ES-I3 (cell line): ENCODE measurements around the gene MSH3.

Experiments
- H3K36me3 ChIP-seq: 2 replicates; pipeline ENCODE4 v1.6.1; 2013; ENCODE audit warnings: mild to moderate bottlenecking, low read length, control low read depth, moderate library complexity; ENCODE audit not compliant: insufficient read depth
- H3K4me1 ChIP-seq: 2 replicates; pipeline ENCODE4 v1.6.1; 2013; ENCODE audit warnings: mild to moderate bottlenecking, control low read depth, low read length; ENCODE audit not compliant: insufficient read depth
- H3K9ac ChIP-seq: 2 replicates; pipeline ENCODE4 v1.6.1; 2013; ENCODE audit warnings: low read depth, mild to moderate bottlenecking, low read length, moderate library complexity
- H3K9me3 ChIP-seq: 2 replicates; pipeline ENCODE4 v1.6.1; 2013; ENCODE audit warnings: mild to moderate bottlenecking, low read length, moderate library complexity; ENCODE audit not compliant: control insufficient read depth, insufficient read depth

MSH3 gene

DNA sequence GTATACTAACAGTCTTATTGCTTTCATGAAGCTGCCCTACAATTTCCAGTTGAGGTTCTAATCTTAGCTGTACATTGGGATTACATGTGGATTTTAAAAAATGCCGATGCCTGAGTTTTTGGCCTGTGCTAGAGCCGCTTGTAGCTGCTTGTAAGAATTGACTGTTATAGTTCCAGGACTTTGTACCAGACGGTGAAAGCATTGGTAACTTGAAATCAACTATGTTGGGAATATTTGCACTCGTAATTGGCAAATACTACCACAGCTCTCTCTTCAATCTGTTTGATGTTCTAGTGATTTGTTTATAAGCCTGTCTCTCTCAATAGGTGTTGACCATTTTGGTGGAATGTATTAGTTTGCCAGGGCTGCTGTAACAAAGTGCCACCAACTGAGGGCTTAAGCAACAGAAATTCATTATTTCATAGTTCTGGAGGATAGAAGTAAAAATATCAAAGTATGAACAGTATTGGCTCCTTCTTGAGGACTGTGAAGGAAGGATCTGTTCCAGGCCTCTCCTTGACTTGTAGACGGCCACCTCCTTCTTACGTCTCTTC is 50.8 kb downstream of the MSH3 start:
- Histone ChIP-seq H3K9ac (no peak overlapping the region), H3K9me3 (no peaks in the 10 kb centered on the region), H3K36me3 (no peaks in the 10 kb centered on the region; the same call in 1 of the 2 replicates), H3K4me1 (peaks cover 8% of the 10 kb centered on the region)

DNA sequence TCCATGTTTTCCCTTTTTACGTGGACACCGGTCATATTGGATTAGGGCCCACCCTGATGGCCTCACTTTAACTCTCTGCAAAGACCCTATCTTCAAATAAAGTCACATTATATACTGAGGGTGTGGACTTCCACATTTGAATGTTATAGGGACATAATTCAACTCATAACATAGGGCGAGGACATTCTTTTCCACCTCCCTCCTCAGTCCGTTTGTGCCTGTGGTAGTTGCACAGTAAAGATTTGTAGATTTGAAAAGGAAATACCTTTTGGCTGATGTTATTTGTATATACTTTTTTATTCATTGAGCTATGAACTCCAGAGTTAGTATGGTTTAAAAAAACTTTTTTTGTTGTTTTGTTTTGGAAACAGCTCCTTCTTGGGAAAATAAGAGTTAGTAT is 51.3 kb downstream of the MSH3 start:
- Histone ChIP-seq H3K36me3 (no peaks in the 10 kb centered on the region; the same call in 1 of the 2 replicates), H3K9ac (no peak overlapping the region), H3K9me3 (no peaks in the 10 kb centered on the region), H3K4me1 (peaks cover 8% of the 10 kb centered on the region)

DNA sequence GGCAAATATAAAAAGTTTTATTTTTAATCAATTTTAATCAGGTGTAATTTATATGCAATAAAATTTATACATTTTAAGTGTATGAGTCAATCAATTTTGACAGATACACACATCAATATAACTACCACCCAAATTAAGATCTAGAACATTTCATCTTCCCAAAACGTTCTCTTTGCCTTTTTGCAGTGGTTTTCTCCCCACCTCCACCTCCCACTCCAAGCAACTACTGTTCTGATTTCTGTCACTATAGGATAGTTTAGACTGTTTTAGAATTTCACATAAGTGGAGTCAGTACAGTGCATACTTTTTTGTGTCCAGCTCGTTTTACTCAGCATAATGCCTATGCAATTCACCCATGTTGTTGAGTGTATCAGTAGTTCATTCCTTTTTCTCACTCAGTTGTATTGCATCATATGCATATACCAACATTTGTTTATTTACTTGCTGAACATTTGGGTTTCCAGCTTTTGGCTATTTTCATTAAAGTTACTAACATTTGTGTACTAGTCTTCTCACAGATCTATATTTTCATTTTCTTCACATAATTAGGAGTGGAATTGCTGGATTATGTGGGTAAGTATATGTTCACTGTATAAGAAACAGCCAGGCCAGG is 52.5 kb downstream of the MSH3 start:
- no peaks in the 10 kb centered on the region; the same call in 1 of the 2 replicates for H3K36me3 ChIP-seq
- no peak overlapping the region for H3K9ac ChIP-seq
- H3K4me1 ChIP-seq, result peaks cover 8% of the 10 kb centered on the region
- H3K9me3 ChIP-seq, result no peaks in the 10 kb centered on the region

DNA sequence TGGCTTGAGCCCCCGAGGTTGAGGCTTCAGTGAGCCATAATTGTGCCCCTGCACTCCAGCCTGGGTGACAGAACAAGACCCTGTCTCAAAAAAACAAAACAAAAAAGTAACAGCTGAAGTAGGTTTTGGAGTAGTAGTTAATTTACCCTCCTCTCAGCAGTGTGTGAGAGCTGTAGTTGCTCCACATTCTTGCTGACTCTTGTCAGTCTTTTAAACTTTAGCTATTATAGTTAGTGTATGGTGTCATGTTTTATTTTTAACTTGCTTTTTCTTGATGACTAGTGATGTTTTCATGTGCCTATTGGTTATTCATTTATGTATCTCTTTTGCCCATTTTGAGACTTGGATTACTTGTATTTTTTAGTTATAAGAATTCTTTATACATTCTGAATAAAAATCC is 53.2 kb downstream of the MSH3 start:
- no peaks in the 10 kb centered on the region for H3K9me3 ChIP-seq
- H3K9ac ChIP-seq, result no peak overlapping the region
- H3K4me1 ChIP-seq, result peaks cover 8% of the 10 kb centered on the region
- H3K36me3 ChIP-seq, result no peaks in the 10 kb centered on the region; the same call in 1 of the 2 replicates

DNA sequence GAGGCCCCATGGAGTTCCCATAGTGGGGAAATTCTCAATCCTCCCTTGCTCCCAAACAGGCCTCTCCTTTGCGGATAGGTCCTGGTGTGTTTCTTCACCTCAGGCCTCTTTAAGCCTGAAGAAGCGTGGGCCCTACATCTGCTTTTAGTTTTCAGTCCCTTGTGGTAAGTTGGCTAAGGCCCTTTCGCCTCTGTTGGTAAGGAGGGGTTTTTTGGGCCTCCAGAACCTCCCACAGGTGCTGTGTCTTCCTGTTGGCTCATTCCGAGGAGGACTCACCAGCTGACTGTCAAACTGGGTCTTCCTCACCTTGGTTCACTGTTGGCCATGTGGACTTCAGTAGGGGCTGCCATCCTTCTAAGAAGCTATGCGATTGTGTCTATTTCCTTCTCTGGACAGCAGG is 56.8 kb downstream of the MSH3 start:
- no peaks in the 10 kb centered on the region for H3K36me3 ChIP-seq
- H3K9me3 ChIP-seq, result no peaks in the 10 kb centered on the region
- no peak overlapping the region for H3K9ac ChIP-seq
- peaks cover 5% of the 10 kb centered on the region; the same call in 1 of the 2 replicates for H3K4me1 ChIP-seq

DNA sequence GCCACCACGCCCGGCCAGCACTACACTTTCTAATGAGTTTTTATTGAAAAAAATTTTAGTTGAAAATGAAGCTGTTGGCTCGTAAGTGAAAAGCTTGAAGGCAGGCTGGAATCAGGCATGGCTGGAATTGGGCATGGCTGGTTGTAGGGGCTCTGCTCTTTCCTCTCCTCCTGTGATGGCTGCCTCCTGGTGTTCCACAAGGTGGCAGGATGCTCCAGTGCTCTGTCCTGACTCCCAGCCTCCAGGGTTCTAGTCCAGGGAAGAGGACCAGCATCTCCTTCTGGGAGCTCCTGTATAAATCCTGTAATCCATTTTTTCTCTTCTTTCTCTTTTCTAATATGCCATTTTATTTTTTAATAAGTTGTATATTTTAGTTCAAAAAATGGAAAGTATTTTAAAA is 57.5 kb downstream of the MSH3 start:
- Histone ChIP-seq H3K36me3 (no peaks in the 10 kb centered on the region), H3K4me1 (peaks cover 5% of the 10 kb centered on the region; the same call in 1 of the 2 replicates), H3K9me3 (no peaks in the 10 kb centered on the region), H3K9ac (no peak overlapping the region)

DNA sequence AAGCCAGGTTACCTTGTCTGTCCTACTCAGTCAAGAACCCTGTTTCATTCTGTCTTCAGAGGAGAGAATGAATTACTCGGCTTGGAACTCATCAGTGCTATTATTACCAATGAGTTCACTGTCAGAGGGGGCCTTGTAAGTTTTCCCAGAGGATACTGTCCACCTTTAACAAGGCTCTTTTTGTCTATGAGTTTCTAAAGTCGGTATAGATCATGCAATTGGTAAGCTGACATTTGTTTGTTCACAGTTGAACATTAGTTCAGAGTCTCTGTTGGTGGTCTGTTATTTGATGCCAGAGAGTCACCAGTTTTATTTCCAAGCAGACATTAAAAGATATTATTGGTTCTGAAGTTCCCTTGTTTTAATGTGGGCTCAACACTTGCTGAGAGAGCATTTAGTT is 58.5 kb downstream of the MSH3 start:
- H3K9me3 ChIP-seq, result no peaks in the 10 kb centered on the region
- no peaks in the 10 kb centered on the region for H3K36me3 ChIP-seq
- peaks cover 5% of the 10 kb centered on the region; the same call in 1 of the 2 replicates for H3K4me1 ChIP-seq
- H3K9ac ChIP-seq, result no peak overlapping the region

DNA sequence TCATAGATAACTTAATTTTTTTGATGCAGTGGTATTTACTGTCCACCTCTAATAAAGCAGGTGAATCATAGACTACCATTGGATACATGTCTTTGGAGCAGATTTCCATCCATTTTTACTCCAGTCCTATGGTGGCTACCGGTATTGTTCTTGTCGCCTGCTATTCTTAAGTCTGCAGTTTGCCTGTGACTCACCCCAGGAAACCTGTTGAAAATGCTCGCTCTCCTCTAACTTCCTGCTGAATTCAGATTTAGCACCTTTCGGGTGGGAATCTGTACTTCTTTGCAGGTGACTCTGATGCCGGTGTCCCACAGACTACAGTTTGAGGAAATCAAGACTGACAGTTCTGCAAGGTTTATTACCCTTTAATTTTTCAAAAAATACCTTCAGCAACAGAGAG is 59.2 kb downstream of the MSH3 start:
- Histone ChIP-seq H3K36me3 (no peaks in the 10 kb centered on the region; the same call in 1 of the 2 replicates), H3K9ac (no peak overlapping the region), H3K4me1 (peaks cover 5% of the 10 kb centered on the region; the same call in 1 of the 2 replicates), H3K9me3 (no peaks in the 10 kb centered on the region)

DNA sequence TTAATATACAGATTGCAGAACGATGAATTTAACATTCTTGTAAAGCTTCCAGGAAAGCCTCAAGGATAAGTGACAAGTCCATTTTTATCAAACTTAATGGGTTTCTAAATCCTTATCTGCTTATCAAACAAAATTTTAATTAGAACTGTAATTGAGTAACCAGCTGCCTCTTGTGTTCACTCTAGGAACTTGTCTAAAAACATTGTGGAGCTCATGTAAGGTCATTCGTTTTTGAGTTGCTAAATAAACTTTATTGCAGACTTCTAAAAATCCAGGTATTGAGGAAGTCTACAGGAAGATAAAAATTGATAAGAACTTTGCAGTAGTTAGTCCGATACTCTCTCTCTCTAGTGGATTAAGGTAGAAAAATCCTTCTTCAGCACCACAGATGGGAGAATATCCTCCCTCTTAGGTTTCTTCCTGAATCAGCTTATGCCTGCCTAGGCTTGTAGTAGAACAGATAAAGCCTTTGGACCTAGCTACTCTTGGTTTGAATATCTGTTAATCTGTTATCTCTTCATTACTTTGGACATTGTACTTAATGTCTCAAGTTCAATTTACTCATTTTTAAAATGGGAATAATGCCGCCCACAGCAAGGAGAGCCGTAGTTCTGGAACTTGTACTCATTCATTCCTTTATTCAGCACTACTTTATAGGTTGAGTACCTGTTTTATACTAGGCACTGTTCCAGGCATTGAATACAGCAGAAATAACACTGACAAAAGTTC is 60.3 kb downstream of the MSH3 start:
- H3K4me1 ChIP-seq, result peaks cover 5% of the 10 kb centered on the region; the same call in 1 of the 2 replicates
- H3K9ac ChIP-seq, result no peak overlapping the region
- H3K36me3 ChIP-seq, result no peaks in the 10 kb centered on the region; the same call in 1 of the 2 replicates
- H3K9me3 ChIP-seq, result no peaks in the 10 kb centered on the region

DNA sequence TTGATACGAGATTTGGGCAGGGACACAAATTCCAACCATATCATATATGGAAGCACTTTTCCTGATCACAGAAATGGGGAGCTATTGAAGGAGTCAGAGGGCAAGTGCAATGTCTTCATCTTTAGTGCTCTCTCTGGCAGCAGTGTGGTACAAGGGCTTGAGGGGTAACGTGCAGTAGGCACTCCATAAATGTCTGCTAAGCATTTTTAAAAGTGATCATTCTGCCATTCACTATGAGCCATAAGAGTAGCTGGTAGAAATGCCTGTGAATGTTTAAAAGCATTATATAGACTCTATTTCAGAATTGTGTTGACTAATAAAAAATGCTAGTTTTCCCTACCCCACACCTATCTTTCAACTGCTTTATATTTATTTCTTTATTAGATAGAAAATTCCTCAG is 61.4 kb downstream of the MSH3 start:
- Histone ChIP-seq H3K9ac (no peak overlapping the region), H3K4me1 (peaks cover 5% of the 10 kb centered on the region; the same call in 1 of the 2 replicates), H3K36me3 (no peaks in the 10 kb centered on the region; the same call in 1 of the 2 replicates), H3K9me3 (no peaks in the 10 kb centered on the region; the same call in none of the 2 replicates)

DNA sequence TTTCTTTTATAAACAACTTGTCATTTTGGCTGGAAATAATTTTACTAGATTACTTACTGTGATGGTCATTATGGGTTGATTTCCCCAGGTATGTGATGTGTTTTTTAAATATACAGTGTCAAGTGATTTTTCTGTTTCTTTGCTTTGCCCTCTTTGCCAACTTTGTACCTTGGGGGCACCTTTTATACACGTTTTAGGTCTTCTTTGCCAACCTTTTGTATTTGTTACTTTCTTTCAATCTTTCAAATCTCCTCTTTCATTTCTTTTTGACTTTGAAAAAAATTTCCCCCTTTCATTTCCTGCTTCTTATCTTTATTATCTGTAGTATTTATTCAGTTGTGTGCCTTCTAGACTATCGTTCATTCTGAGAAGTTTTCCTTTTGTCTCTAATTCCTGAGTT is 65.7 kb downstream of the MSH3 start:
- Histone ChIP-seq H3K36me3 (no peaks in the 10 kb centered on the region; the same call in 1 of the 2 replicates), H3K9ac (no peak overlapping the region), H3K4me1 (no peaks in the 10 kb centered on the region), H3K9me3 (no peaks in the 10 kb centered on the region; the same call in none of the 2 replicates)

DNA sequence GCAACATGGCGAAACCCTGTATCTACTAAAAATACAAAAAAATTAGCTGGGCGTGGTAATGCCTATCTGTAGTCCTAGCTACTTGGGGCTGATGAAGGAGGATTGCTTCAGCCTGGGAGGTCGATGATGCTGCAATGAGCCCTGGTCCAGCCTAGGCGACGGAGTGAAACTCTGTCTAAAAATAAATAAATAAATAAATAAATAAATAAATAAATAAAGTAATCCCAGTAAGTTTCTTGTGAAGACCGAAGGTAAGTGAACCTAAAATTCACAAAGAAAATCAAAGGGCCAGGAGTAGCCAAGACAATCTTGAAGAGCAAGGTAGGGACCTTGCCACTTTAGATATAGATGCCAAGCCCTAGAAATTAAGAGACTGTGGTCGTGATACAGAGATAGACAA is 68.5 kb downstream of the MSH3 start:
- Histone ChIP-seq H3K9ac (no peak overlapping the region), H3K36me3 (no peaks in the 10 kb centered on the region; the same call in 1 of the 2 replicates), H3K9me3 (no peaks in the 10 kb centered on the region; the same call in none of the 2 replicates), H3K4me1 (no peaks in the 10 kb centered on the region)

DNA sequence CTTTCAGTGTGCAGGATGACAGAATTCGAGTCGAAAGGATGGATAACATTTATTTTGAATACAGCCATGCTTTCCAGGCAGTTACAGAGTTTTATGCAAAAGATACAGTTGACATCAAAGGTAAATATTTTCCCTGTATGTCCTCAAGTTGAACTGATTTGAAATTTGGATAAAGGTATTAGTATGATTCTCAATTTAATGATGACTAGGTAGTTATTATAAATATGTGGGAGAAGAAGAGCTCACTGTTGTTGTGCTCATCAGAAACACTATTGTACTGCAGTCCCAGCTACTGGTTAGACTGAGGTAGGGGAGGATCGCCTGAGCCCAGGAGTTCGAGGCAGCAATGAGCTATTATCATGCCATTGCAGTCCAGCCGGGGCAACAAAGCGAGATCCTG is 71.0 kb downstream of the MSH3 start:
- Histone ChIP-seq H3K36me3 (no peaks in the 10 kb centered on the region; the same call in 1 of the 2 replicates), H3K9me3 (no peaks in the 10 kb centered on the region; the same call in 1 of the 2 replicates), H3K9ac (no peak overlapping the region), H3K4me1 (no peaks in the 10 kb centered on the region)

DNA sequence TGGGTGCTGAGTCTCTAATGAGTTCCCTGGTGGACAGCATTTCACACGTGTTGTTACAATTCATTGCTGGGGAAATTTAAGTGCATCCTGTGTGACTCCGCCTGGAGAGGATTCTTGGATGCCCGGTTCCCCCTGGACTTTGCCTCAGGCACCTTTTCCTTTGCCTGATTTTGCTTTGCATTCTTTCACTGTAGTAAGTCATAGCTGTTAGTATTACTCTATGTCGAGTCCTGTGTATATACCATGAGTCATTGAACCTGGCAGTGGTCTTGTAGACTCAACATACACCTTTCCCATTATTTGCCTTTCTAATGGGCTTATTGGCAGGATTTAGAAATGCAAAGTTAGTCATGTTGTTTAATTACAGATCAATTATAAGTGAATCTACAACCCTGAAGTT is 82.3 kb downstream of the MSH3 start:
- Histone ChIP-seq H3K4me1 (no peaks in the 10 kb centered on the region; the same call in 1 of the 2 replicates), H3K9me3 (no peaks in the 10 kb centered on the region), H3K36me3 (no peaks in the 10 kb centered on the region; the same call in 1 of the 2 replicates), H3K9ac (no peak overlapping the region)
